Esophagus muscularis mucosa (tissue), 4 donors: ENCODE results near the gene CBX1. TPM values are rescaled to one million over a fixed set of nuclear protein-coding genes. Genes with fewer than 3 reads are reported as not detected.

Experiments
- DNase-seq: peaks from one replicate; pipeline ENCODE4 v3.0.0-alpha.2; 2017; ENCODE audit errors: extremely low spot score
- H3K27ac ChIP-seq, 4 donors: fragments of 200-600 bp; sonication (generic); replicated peaks in 1 of 4; 1 replicate in 3 of 4; 2 replicates in 1 of 4; pipeline ENCODE4 v1.5.1; 2016 to 2019; ENCODE audit warnings: mild to moderate bottlenecking in 1 of 4
- H3K27me3 ChIP-seq, 4 donors: fragments of 200-600 bp; sonication (generic); one replicate each; pipeline versions ENCODE4 v1.5.1 to v1.6.0; 2016 to 2019
- H3K36me3 ChIP-seq, 4 donors: fragments of 200-600 bp; sonication (generic); one replicate each; pipeline ENCODE4 v1.5.1; 2016 to 2019
- H3K4me1 ChIP-seq, 4 donors: fragments of 200-600 bp; sonication (generic); one replicate each; pipeline ENCODE4 v1.5.1; 2016 to 2019
- H3K4me3 ChIP-seq, 4 donors: fragments of 200-600 bp; sonication (generic); 1 replicate in 2 of 4; 2 replicates in 2 of 4; pipeline ENCODE4 v1.5.1; 2016 to 2019; ENCODE audit warnings: mild to moderate bottlenecking in 4 of 4, moderate library complexity in 1 of 4
- H3K9me3 ChIP-seq, 4 donors: fragments of 200-600 bp; sonication (generic); 1 replicate in 3 of 4; 2 replicates in 1 of 4; pipeline ENCODE4 v1.5.1; 2016 to 2019
- EP300 ChIP-seq: sonication (generic); formaldehyde crosslinking; IDR thresholded peaks from one replicate; pipeline ENCODE4 v1.6.1; 2017; ENCODE audit warnings: antibody characterized with exemption
- POLR2A ChIP-seq: fragments of 450-650 bp; IDR thresholded peaks from one replicate; pipeline ENCODE4 v1.6.1; 2017; ENCODE audit warnings: antibody characterized with exemption, moderate library complexity, mild to moderate bottlenecking, low read depth
- POLR2AphosphoS5 ChIP-seq, 2 donors: sonication (generic); formaldehyde crosslinking; IDR thresholded peaks; one replicate each; pipeline ENCODE4 v1.6.1; 2017; ENCODE audit warnings: antibody characterized with exemption in 2 of 2
- WGBS: methylation state at CpG from one replicate; pipeline ENCODE4 v1.1.5; 2018; 5-methylcytosine and 5-hydroxymethylcytosine counted together
- intact Hi-C: fragments of 100-400 bp; cut with DNase I; formaldehyde crosslinking; loops from one replicate; pipeline ENCODE4 v1.15.1; 2023
- total RNA-seq, 4 donors: library from RNA; depleted of rRNA; stranded (reverse); fragments of >200 nt; gene quantifications; one replicate each; pipeline versions ENCODE4 v1.1.0 to v1.2.1, GENCODE V29; 2016
- TF ChIP-seq, protein P1 (sequence below), 3 experiments: fragments of 200-600 bp in 2 of 3; fragments of 450-650 bp in 1 of 3; sonication (generic) in 2 of 3; IDR thresholded peaks; one replicate each; pipeline ENCODE4 v1.5.1; 2017 to 2019; ENCODE audit warnings: antibody characterized with exemption in 3 of 3, mild to moderate bottlenecking in 2 of 3, moderate library complexity in 1 of 3

The CBX1 gene
- total RNA-seq, 4 donors from 2014 or later: 32.1 to 59.5 (median 39.7) TPM

DNA sequence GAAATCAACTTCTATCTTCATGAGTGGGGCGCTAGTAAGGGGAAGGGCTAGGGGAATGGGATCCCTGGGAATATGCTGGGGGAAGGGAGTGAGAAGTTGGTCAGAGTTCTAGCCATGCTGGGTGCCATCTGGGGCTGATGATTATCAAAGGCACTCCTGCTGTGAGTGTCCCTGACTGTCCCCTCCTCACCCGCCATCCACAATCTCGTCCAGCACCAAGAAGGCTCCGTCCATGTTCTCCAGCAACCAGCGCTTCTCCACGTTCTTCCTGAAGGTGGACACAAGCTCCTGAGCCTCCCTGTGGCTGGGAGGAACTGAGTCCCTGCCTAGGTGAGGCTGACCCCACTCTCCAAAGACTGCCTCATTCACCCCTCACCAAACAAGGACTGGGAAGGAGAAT, 69.3 kb downstream of the CBX1 start:
- no peaks in the 10 kb centered on the region for H3K27me3 ChIP-seq
- intact Hi-C loops: no loop called here
- WGBS: 79% methylated on average over 5 of the region's 6 CpGs
- no peak for DNase-seq
- H3K4me3 ChIP-seq: no peak overlapping the region
- TF ChIP-seq EP300: no peak
- TF ChIP-seq POLR2AphosphoS5 (IDR thresholded peaks at IDR 0.05): no peak
- no peak for TF ChIP-seq POLR2A
- TF ChIP-seq, protein P1, sequence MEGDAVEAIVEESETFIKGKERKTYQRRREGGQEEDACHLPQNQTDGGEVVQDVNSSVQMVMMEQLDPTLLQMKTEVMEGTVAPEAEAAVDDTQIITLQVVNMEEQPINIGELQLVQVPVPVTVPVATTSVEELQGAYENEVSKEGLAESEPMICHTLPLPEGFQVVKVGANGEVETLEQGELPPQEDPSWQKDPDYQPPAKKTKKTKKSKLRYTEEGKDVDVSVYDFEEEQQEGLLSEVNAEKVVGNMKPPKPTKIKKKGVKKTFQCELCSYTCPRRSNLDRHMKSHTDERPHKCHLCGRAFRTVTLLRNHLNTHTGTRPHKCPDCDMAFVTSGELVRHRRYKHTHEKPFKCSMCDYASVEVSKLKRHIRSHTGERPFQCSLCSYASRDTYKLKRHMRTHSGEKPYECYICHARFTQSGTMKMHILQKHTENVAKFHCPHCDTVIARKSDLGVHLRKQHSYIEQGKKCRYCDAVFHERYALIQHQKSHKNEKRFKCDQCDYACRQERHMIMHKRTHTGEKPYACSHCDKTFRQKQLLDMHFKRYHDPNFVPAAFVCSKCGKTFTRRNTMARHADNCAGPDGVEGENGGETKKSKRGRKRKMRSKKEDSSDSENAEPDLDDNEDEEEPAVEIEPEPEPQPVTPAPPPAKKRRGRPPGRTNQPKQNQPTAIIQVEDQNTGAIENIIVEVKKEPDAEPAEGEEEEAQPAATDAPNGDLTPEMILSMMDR (IDR thresholded peaks at IDR 0.05): no peak
- H3K27ac ChIP-seq: no peak overlapping the region
- H3K4me1 ChIP-seq: peaks cover 14 to 20% (median 16%) of the 10 kb centered on the region in 4 donors
- H3K9me3 ChIP-seq: no peaks in the 10 kb centered on the region
- H3K36me3 ChIP-seq: peaks cover 0 to 10% (median 2%) of the 10 kb centered on the region in 4 donors

DNA sequence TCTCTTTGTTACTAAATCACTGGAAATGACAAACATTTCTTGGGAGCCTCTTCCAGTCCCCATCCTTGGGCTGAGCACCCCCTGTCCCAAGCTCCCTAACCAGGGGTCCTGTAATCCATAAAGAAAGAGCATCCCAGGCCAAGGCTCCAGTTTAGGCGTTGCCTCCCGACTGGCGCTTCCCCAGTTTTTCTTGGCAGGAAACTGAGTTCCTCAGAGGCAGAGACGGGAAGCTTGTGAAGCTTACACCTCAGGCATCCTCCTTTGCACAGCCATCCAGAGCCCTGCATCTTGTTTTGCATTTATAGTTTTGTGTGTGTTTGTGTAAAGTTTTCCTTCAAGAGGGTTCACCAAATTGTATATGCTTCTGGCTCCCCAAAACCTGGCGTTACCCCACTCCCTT, 70.7 kb downstream of the CBX1 start:
- no peaks in the 10 kb centered on the region for H3K27me3 ChIP-seq
- 21% methylated on average over 5 of the region's 5 CpGs for WGBS
- TF ChIP-seq POLR2A: no peak
- TF ChIP-seq, protein P1 (IDR thresholded peaks at IDR 0.05): no peak
- no peak for TF ChIP-seq POLR2AphosphoS5 (IDR thresholded peaks at IDR 0.05)
- no peak for TF ChIP-seq EP300
- intact Hi-C loops: no loop called here
- peaks cover 23 to 27% (median 24%) of the 10 kb centered on the region in 4 donors for H3K4me1 ChIP-seq
- H3K4me3 ChIP-seq: no peak overlapping the region
- no peaks in the 10 kb centered on the region for H3K9me3 ChIP-seq
- no peak for DNase-seq
- H3K27ac ChIP-seq: peak overlapping the region in 3 of 4 donors; percentile 20 to 34 (median 30)
- H3K36me3 ChIP-seq: peaks cover 0 to 10% (median 2%) of the 10 kb centered on the region in 4 donors

DNA sequence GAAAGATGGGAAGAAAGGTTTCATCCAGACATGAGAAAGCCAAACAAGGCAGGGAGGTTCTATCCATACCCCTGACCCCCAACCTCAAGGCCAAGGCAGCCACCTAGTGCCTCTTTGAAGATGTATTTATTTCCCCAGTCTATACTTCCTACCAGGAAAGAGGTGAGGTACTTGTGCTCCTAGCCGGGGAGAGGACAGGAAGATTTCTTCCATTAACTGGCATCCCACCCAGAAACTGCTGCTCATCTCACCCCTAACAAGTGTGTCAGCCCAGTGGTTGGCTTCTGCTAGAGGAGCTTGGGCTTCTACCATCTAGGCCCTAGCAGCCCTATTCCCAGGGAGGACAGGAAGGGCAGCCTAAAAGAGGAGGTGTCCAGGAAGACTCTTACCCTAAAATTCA, 72.5 kb downstream of the CBX1 start:
- intact Hi-C loops: no loop called here
- peaks cover 0 to 10% (median 2%) of the 10 kb centered on the region in 4 donors for H3K36me3 ChIP-seq
- TF ChIP-seq, protein P1 (IDR thresholded peaks at IDR 0.05): no peak
- TF ChIP-seq EP300 (no peak), POLR2AphosphoS5 (IDR thresholded peaks at IDR 0.05) (no peak)
- H3K27ac ChIP-seq: no peak overlapping the region
- H3K9me3 ChIP-seq: no peaks in the 10 kb centered on the region
- 71% methylated on average over 1 of the region's 1 CpG for WGBS
- H3K27me3 ChIP-seq: peaks cover 0 to 7% (median 0%) of the 10 kb centered on the region in 4 donors
- DNase-seq: no peak
- no peak overlapping the region for H3K4me3 ChIP-seq
- peaks cover 34 to 42% (median 39%) of the 10 kb centered on the region in 4 donors for H3K4me1 ChIP-seq

DNA sequence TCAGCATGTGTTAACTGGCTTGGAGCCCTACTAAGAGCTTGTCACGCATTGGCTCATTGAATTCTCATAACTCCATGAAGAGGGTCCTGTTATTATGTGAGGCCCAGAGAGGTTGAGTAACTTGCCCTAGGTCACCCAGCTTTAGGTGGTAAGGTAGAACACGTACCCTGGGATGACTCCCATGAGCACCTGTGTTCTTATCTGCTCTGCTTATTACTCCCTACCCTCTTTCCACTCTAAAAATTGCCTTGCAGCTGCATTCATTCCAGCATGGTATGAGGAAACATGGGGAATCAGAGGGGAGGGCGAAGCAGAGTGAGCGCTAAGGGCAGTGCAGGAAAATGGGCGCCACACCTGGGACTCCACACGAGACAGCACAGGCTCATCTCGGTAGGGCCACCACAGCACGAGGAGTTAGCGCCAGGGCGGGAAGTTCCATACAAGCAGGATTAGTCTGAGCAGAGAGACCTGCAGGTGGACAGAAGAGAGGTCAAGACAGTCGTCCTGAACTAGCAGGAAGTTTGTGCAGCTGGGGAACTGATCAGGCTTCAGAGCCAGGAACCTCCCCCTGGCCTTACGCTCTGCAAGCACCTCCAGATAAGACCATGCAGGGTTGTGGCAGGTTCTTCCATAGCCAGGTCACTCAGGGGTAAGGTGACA, 73.8 kb downstream of the CBX1 start:
- 86% methylated on average over 12 of the region's 12 CpGs for WGBS
- no peak overlapping the region for H3K27ac ChIP-seq
- TF ChIP-seq POLR2AphosphoS5 (IDR thresholded peaks at IDR 0.05): no peak
- no peak for TF ChIP-seq POLR2A
- no peak for TF ChIP-seq EP300
- TF ChIP-seq, protein P1 (IDR thresholded peaks at IDR 0.05): no peak
- H3K4me1 ChIP-seq: peaks cover 43 to 51% (median 49%) of the 10 kb centered on the region in 4 donors
- no peaks in the 10 kb centered on the region for H3K9me3 ChIP-seq
- H3K36me3 ChIP-seq: peaks cover 0 to 7% (median 0%) of the 10 kb centered on the region in 4 donors
- intact Hi-C loops: no loop called here
- peaks cover 0 to 17% (median 2%) of the 10 kb centered on the region in 4 donors for H3K27me3 ChIP-seq
- DNase-seq: no peak
- no peak overlapping the region for H3K4me3 ChIP-seq
